HEK293T (cell line): Measurements from ENCODE around the gene SSNA1.
A peak's percentile ranks its signal among the peaks of the same experiment; 100 is the strongest.

Source experiments
- CTCF ChIA-PET: fragments of 350-600 bp; formaldehyde crosslinking; extraction: SDS; loops from one replicate; lab custom pipeline; 2021; ENCODE audit warnings: antibody characterized with exemption, inconsistent platforms; lab: Yijun Ruan, JAX
- POLR2A ChIA-PET: fragments of 350-600 bp; formaldehyde crosslinking; extraction: SDS; loops from one replicate; lab custom pipeline; 2020; ENCODE audit warnings: antibody characterized with exemption, inconsistent platforms; lab: Yijun Ruan, JAX
- DNase-seq: peaks from one replicate; pipeline ENCODE4 v3.0.0; 2012; ENCODE audit warnings: mixed read lengths; ENCODE audit errors: extremely low spot score
- ARNT ChIP-seq: fragments of 450-650 bp; IDR thresholded peaks from 2 replicates; pipeline ENCODE4 v1.6.1; 2017; ENCODE audit warnings: mild to moderate bottlenecking
- BHLHE40 ChIP-seq: fragments of 450-650 bp; IDR thresholded peaks from 2 replicates; pipeline ENCODE4 v1.6.1; 2016; ENCODE audit warnings: mild to moderate bottlenecking, moderate library complexity, borderline replicate concordance
- CTBP1 ChIP-seq: fragments of 450-650 bp; IDR thresholded peaks from 2 replicates; pipeline ENCODE4 v1.6.1; 2016; ENCODE audit warnings: borderline replicate concordance
- ELF4 ChIP-seq: fragments of 450-650 bp; IDR thresholded peaks from 2 replicates; pipeline ENCODE4 v1.6.1; 2017; ENCODE audit warnings: antibody characterized with exemption
- FOXA1 ChIP-seq: fragments of 450-650 bp; IDR thresholded peaks from 2 replicates; pipeline ENCODE4 v1.6.1; 2016; ENCODE audit warnings: mild to moderate bottlenecking
- FOXK2 ChIP-seq: fragments of 450-650 bp; IDR thresholded peaks from 2 replicates; pipeline ENCODE4 v1.6.1; 2016; ENCODE audit warnings: mild to moderate bottlenecking
- FOXM1 ChIP-seq: fragments of 450-650 bp; IDR thresholded peaks from 2 replicates; pipeline ENCODE4 v1.6.1; 2017; ENCODE audit warnings: mild to moderate bottlenecking, borderline replicate concordance
- HDGF ChIP-seq: fragments of 450-650 bp; IDR thresholded peaks from 2 replicates; pipeline ENCODE4 v1.6.1; 2017; ENCODE audit warnings: antibody characterized with exemption, borderline replicate concordance
- L3MBTL2 ChIP-seq: fragments of 450-650 bp; conservative IDR thresholded peaks from 2 replicates; pipeline ENCODE4 v1.6.1; 2016; ENCODE audit warnings: mild to moderate bottlenecking
- LEF1 ChIP-seq: fragments of 450-650 bp; IDR thresholded peaks from 2 replicates; pipeline ENCODE4 v1.6.1; 2017; ENCODE audit warnings: mild to moderate bottlenecking, borderline replicate concordance
- NFRKB ChIP-seq: fragments of 450-650 bp; IDR thresholded peaks from 2 replicates; pipeline ENCODE4 v1.6.1; 2016; ENCODE audit warnings: mild to moderate bottlenecking, moderate library complexity
- PKNOX1 ChIP-seq: fragments of 450-650 bp; IDR thresholded peaks from 2 replicates; pipeline ENCODE4 v1.6.1; 2016
- SP1 ChIP-seq: fragments of 450-650 bp; IDR thresholded peaks from 2 replicates; pipeline ENCODE4 v1.6.1; 2017
- SUZ12 ChIP-seq: fragments of 450-650 bp; IDR thresholded peaks from 2 replicates; pipeline ENCODE4 v1.6.1; 2016; ENCODE audit warnings: mild to moderate bottlenecking
- TARDBP ChIP-seq: fragments of 450-650 bp; IDR thresholded peaks from 2 replicates; pipeline ENCODE4 v1.6.1; 2016
- ZNF384 ChIP-seq: fragments of 450-650 bp; IDR thresholded peaks from 2 replicates; pipeline ENCODE4 v1.6.1; 2016

Gene SSNA1

GRCh38 chr9:137159105-137160053 is 29.1 kb upstream of the SSNA1 start:
- CTCF ChIA-PET = no interaction called here
- TF ChIP-seq L3MBTL2 (no peak), BHLHE40 (no peak), ZNF384 (no peak), TARDBP (no peak), FOXM1 (no peak), NFRKB (no peak), CTBP1 (no peak), SP1 (no peak), PKNOX1 (no peak), HDGF (no peak), FOXK2 (no peak), SUZ12 (no peak), ARNT (no peak), ELF4 (no peak), FOXA1 (no peak), LEF1 (no peak)
- POLR2A ChIA-PET = interaction anchor here (1.5 kb wide), 1 partner anchor 73 kb away, joined by 3 read pairs; the partner anchor contains the start of gene MAN1B1
- DNase-seq = no peak

GRCh38 chr9:137160054-137160425 is 28.4 kb upstream of the SSNA1 start:
- DNase-seq = no peak
- POLR2A ChIA-PET = no interaction called here
- CTCF ChIA-PET = no interaction called here
- no peak for TF ChIP-seq SUZ12
- no peak for TF ChIP-seq HDGF
- no peak for TF ChIP-seq ZNF384
- no peak for TF ChIP-seq FOXM1
- TF ChIP-seq TARDBP = no peak
- TF ChIP-seq NFRKB = no peak
- TF ChIP-seq FOXA1 = no peak
- TF ChIP-seq L3MBTL2 = no peak
- no peak for TF ChIP-seq FOXK2
- no peak for TF ChIP-seq SP1
- TF ChIP-seq LEF1 = no peak
- TF ChIP-seq BHLHE40 = no peak
- TF ChIP-seq ARNT = no peak
- no peak for TF ChIP-seq ELF4
- TF ChIP-seq CTBP1 = no peak
- TF ChIP-seq PKNOX1 = no peak

- POLR2A ChIA-PET = no interaction called here
- no peak for TF ChIP-seq LEF1
- TF ChIP-seq FOXA1 = no peak
- no peak for TF ChIP-seq ARNT
- TF ChIP-seq NFRKB = no peak
- TF ChIP-seq PKNOX1 = no peak
- no peak for TF ChIP-seq FOXK2
- no peak for TF ChIP-seq ELF4
- TF ChIP-seq L3MBTL2 = no peak
Observed at GRCh38 chr9:137160716-137161557, 27.5 kb upstream of the SSNA1 start.

GRCh38 chr9:137161558-137162486 is 26.7 kb upstream of the SSNA1 start:
- TF ChIP-seq SP1 = no peak
- TF ChIP-seq HDGF = no peak
- no peak for TF ChIP-seq LEF1
- no peak for TF ChIP-seq TARDBP
- ChIA-PET POLR2A (no interaction called here), CTCF (no interaction called here)
- peak; percentile 66 for DNase-seq

More at GRCh38 chr9:137160716-137161557, 27.5 kb upstream of the SSNA1 start:
- DNase-seq = no peak
- CTCF ChIA-PET = no interaction called here
